Measurements from ENCODE around the gene IFI27L2. TPM values are rescaled to one million over a fixed set of nuclear protein-coding genes. Genes with fewer than 3 reads are reported as not detected.

The IFI27L2 gene
- polyA plus RNA-seq, 1 donor from 2014 or later: 23.7 TPM

- H3K27ac ChIP-seq (ENCODE audit: low read length): no peak overlapping the region
- no peak overlapping the region for H2AFZ ChIP-seq (ENCODE audit: low read depth, low read length)
- H4K20me1 ChIP-seq (ENCODE audit: insufficient read depth): no peaks in the 10 kb centered on the region
- H3K36me3 ChIP-seq (ENCODE audit: insufficient read depth, low read length): no peaks in the 10 kb centered on the region
- no peaks in the 10 kb centered on the region for H3F3A ChIP-seq (ENCODE audit: insufficient read depth, low read length, poor library complexity, severe bottlenecking)
- H3K4me3 ChIP-seq (ENCODE audit: low read length): no peak overlapping the region
- H3K4me2 ChIP-seq (ENCODE audit: low read length): no peak overlapping the region
- H3K9me2 ChIP-seq (ENCODE audit: insufficient read depth, low read length): no peaks in the 10 kb centered on the region
- peaks cover 24% of the 10 kb centered on the region for H3K27me3 ChIP-seq (ENCODE audit: insufficient read depth, low read depth, low read length)
- TF ChIP-seq REST (IDR thresholded peaks at IDR 0.05; ENCODE audit: borderline replicate concordance): no peak
- no peak for TF ChIP-seq MXI1 (conservative IDR thresholded peaks at IDR 0.05; ENCODE audit: poor library complexity, severe bottlenecking)
- TF ChIP-seq TAF1 (IDR thresholded peaks at IDR 0.05; ENCODE audit: low read depth): no peak
- no peak for TF ChIP-seq EP300 (conservative IDR thresholded peaks at IDR 0.05; ENCODE audit: poor library complexity, severe bottlenecking)
- no peak for TF ChIP-seq RAD21 (conservative IDR thresholded peaks at IDR 0.05)
- TF ChIP-seq SMC3 (conservative IDR thresholded peaks at IDR 0.05; ENCODE audit: poor library complexity): no peak
- no peak for TF ChIP-seq CTCF (IDR thresholded peaks at IDR 0.05; ENCODE audit: poor library complexity, severe bottlenecking)
- H3K9me3 ChIP-seq (ENCODE audit: low read length): no peaks in the 10 kb centered on the region
- no peak overlapping the region for H3K9ac ChIP-seq (ENCODE audit: low read length)
- H3K79me2 ChIP-seq (replicated peaks; ENCODE audit: insufficient read depth, low read length): no peaks in the 10 kb centered on the region
These were observed 41.8 kb upstream of the IFI27L2 start for GRCh38 chr14:94171208-94171607.

GRCh38 chr14:94170136-94170535 is 40.7 kb upstream of the IFI27L2 start:
- H3K27me3 ChIP-seq (ENCODE audit: insufficient read depth, low read depth, low read length): peaks cover 14% of the 10 kb centered on the region
- H3K36me3 ChIP-seq (ENCODE audit: insufficient read depth, low read length): no peaks in the 10 kb centered on the region
- no peaks in the 10 kb centered on the region for H3F3A ChIP-seq (ENCODE audit: insufficient read depth, low read length, poor library complexity, severe bottlenecking)
- no peaks in the 10 kb centered on the region for H3K79me2 ChIP-seq (replicated peaks; ENCODE audit: insufficient read depth, low read length)
- no peaks in the 10 kb centered on the region for H4K20me1 ChIP-seq (ENCODE audit: insufficient read depth)
- no peaks in the 10 kb centered on the region for H3K9me3 ChIP-seq (ENCODE audit: low read length)
- no peak for TF ChIP-seq SMC3 (conservative IDR thresholded peaks at IDR 0.05; ENCODE audit: poor library complexity)
- no peak for TF ChIP-seq REST (IDR thresholded peaks at IDR 0.05; ENCODE audit: borderline replicate concordance)
- TF ChIP-seq MXI1 (conservative IDR thresholded peaks at IDR 0.05; ENCODE audit: poor library complexity, severe bottlenecking): no peak
- TF ChIP-seq RAD21 (conservative IDR thresholded peaks at IDR 0.05): no peak
- no peak for TF ChIP-seq POLR2AphosphoS5 (IDR thresholded peaks at IDR 0.05)
- H3K27ac ChIP-seq (ENCODE audit: low read length): no peak overlapping the region
- H2AFZ ChIP-seq (ENCODE audit: low read depth, low read length): no peak overlapping the region
- H3K4me2 ChIP-seq (ENCODE audit: low read length): no peak overlapping the region
- H3K9me2 ChIP-seq (ENCODE audit: insufficient read depth, low read length): no peaks in the 10 kb centered on the region
- no peak overlapping the region for H3K4me3 ChIP-seq (ENCODE audit: low read length)
- H3K9ac ChIP-seq (ENCODE audit: low read length): no peak overlapping the region

Measured in neural cell (in vitro differentiated cells).